IMR-90 (cell line): Measurements from ENCODE around the gene NME7. TPM values are rescaled to one million over a fixed set of nuclear protein-coding genes. Genes with fewer than 3 reads are reported as not detected.

Experiments
- ATAC-seq: fragments of 200-7000 bp; cut with Tn5 transposase; 2 replicates; pipeline ENCODE4 v1.9.1; 2020; ENCODE audit warnings: low read depth, mild to moderate bottlenecking, moderate library complexity
- BruUV-seq: library from RNA; stranded (reverse); fragments of 400-500 nt; replicated peaks from 2 replicates; lab custom pipeline; 2021; lab: Mats Ljungman, UMichigan
- CTCF ChIA-PET: fragments of 300-600 bp; formaldehyde crosslinking; extraction: SDS; loops from one replicate; lab custom pipeline; 2021; ENCODE audit warnings: antibody characterized with exemption; lab: Yijun Ruan, JAX
- POLR2A ChIA-PET: fragments of 300-600 bp; sonication (Branson Sonifier 250); formaldehyde crosslinking; loops from one replicate; lab custom pipeline; 2022; ENCODE audit warnings: antibody characterized with exemption; ENCODE audit not compliant: unreplicated experiment; lab: Charles Lee
- DNase-seq: peaks from one replicate; pipeline ENCODE4 v3.0.0; 2013
- H2AFZ ChIP-seq: replicated peaks from 2 replicates; pipeline ENCODE3; 2013; ENCODE audit warnings: low read length, mild to moderate bottlenecking; ENCODE audit not compliant: poor library complexity
- H2AK5ac ChIP-seq: 2 replicates; pipeline ENCODE4 v1.6.1; 2013; ENCODE audit warnings: low read depth, low read length, inconsistent platforms
- H2AK9ac ChIP-seq: replicated peaks from 2 replicates; pipeline ENCODE3; 2013; ENCODE audit warnings: mild to moderate bottlenecking, low read depth, low read length, moderate library complexity; ENCODE audit not compliant: poor library complexity
- H2BK120ac ChIP-seq: 2 replicates; pipeline ENCODE4 v1.6.1; 2013; ENCODE audit warnings: low read depth, low read length, inconsistent platforms
- H2BK15ac ChIP-seq: 3 replicates; pipeline ENCODE4 v1.6.1; 2013; ENCODE audit warnings: low read depth, low read length, inconsistent platforms
- H2BK20ac ChIP-seq: 2 replicates; pipeline ENCODE4 v1.6.1; 2013; ENCODE audit warnings: low read depth, mild to moderate bottlenecking, inconsistent platforms, low read length, moderate library complexity
- H2BK5ac ChIP-seq: 2 replicates; pipeline ENCODE4 v1.6.1; 2013; ENCODE audit warnings: mild to moderate bottlenecking, low read depth, low read length, inconsistent platforms; ENCODE audit not compliant: poor library complexity, severe bottlenecking
- H3K14ac ChIP-seq: replicated peaks from 2 replicates; pipeline ENCODE4 v1.6.1; 2013; ENCODE audit warnings: low read depth, low read length, inconsistent platforms
- H3K18ac ChIP-seq: 2 replicates; pipeline ENCODE4 v1.6.1; 2013; ENCODE audit warnings: low read depth, low read length, control low read depth
- H3K23ac ChIP-seq: 2 replicates; pipeline ENCODE4 v1.6.1; 2013; ENCODE audit warnings: low read depth, low read length, inconsistent platforms
- H3K27ac ChIP-seq: 2 replicates; pipeline ENCODE4 v1.5.1; 2013; ENCODE audit warnings: mild to moderate bottlenecking, control low read depth, low read length; ENCODE audit not compliant: insufficient read depth
- H3K27me3 ChIP-seq: 2 replicates; pipeline ENCODE4 v1.6.1; 2013; ENCODE audit warnings: low read length; ENCODE audit not compliant: control insufficient read depth, insufficient read depth
- H3K36me3 ChIP-seq: 2 replicates; pipeline ENCODE4 v1.6.1; 2013; ENCODE audit warnings: low read length, mixed read lengths; ENCODE audit not compliant: control insufficient read depth, insufficient read depth
- H3K4ac ChIP-seq: 2 replicates; pipeline ENCODE4 v1.6.1; 2013; ENCODE audit warnings: low read depth, low read length, inconsistent platforms
- H3K4me1 ChIP-seq: 2 replicates; pipeline ENCODE4 v1.6.1; 2013; ENCODE audit warnings: low read length, mixed read lengths; ENCODE audit not compliant: control insufficient read depth, insufficient read depth
- H3K4me2 ChIP-seq: 2 replicates; pipeline ENCODE4 v1.6.1; 2013; ENCODE audit warnings: low read depth, mild to moderate bottlenecking, control low read depth, low read length, moderate library complexity
- H3K4me3 ChIP-seq: 2 replicates; pipeline ENCODE4 v1.5.1; 2013; ENCODE audit warnings: low read depth, mild to moderate bottlenecking, control low read depth, low read length, moderate library complexity; ENCODE audit not compliant: insufficient read depth
- H3K56ac ChIP-seq: 2 replicates; pipeline ENCODE4 v1.6.1; 2013; ENCODE audit warnings: low read length, inconsistent platforms; ENCODE audit not compliant: insufficient read depth; ENCODE audit errors: extremely low read depth
- H3K79me1 ChIP-seq, 2 experiments: 2 replicates each; pipeline ENCODE4 v1.6.1; 2013; ENCODE audit warnings: low read length in 2 of 2, inconsistent platforms in 1 of 2, low read depth in 1 of 2
- H3K9ac ChIP-seq: 2 replicates; pipeline ENCODE4 v1.6.1; 2013; ENCODE audit warnings: low read depth, low read length, control low read depth
- H3K9me1 ChIP-seq: 2 replicates; pipeline ENCODE4 v1.6.1; 2013; ENCODE audit warnings: low read length, inconsistent platforms; ENCODE audit not compliant: insufficient read depth
- H3K9me3 ChIP-seq: 2 replicates; pipeline ENCODE4 v1.6.1; 2013; ENCODE audit warnings: low read length; ENCODE audit not compliant: control insufficient read depth, insufficient read depth
- H4K20me1 ChIP-seq: 2 replicates; pipeline ENCODE4 v1.6.1; 2013; ENCODE audit warnings: low read length, inconsistent platforms; ENCODE audit not compliant: insufficient read depth
- H4K5ac ChIP-seq: 2 replicates; pipeline ENCODE4 v1.6.1; 2013; ENCODE audit warnings: mild to moderate bottlenecking, low read depth, low read length, control low read depth
- H4K8ac ChIP-seq, 2 experiments: 2 replicates each; pipeline ENCODE4 v1.6.1; 2013; ENCODE audit warnings: low read depth in 2 of 2, low read length in 2 of 2, control low read depth in 1 of 2, inconsistent platforms in 1 of 2
- H4K91ac ChIP-seq: 2 replicates; pipeline ENCODE4 v1.6.1; 2013; ENCODE audit warnings: low read depth, low read length, inconsistent platforms; ENCODE audit not compliant: insufficient read depth
- BHLHE40 ChIP-seq: fragments of 150-350 bp; IDR thresholded peaks from 2 replicates; pipeline ENCODE4 v1.6.1; 2016; ENCODE audit warnings: mild to moderate bottlenecking, low read depth, low read length
- FOS ChIP-seq: fragments of 150-350 bp; IDR thresholded peaks from 2 replicates; pipeline ENCODE4 v1.6.1; 2016; ENCODE audit warnings: low read depth, low read length
- MAFK ChIP-seq: IDR thresholded peaks from 2 replicates; pipeline ENCODE4 v1.6.1; 2012; ENCODE audit warnings: low read depth, low read length, improper control_type of control experiment
- MAZ ChIP-seq: IDR thresholded peaks from 2 replicates; pipeline ENCODE4 v1.6.1; 2012; ENCODE audit warnings: low read depth, mild to moderate bottlenecking, low read length, improper control_type of control experiment, moderate library complexity, borderline replicate concordance
- RCOR1 ChIP-seq: IDR thresholded peaks from 2 replicates; pipeline ENCODE4 v1.6.1; 2012; ENCODE audit warnings: mild to moderate bottlenecking, low read length, improper control_type of control experiment; ENCODE audit not compliant: insufficient replicate concordance
- SMC3 ChIP-seq: fragments of 150-350 bp; IDR thresholded peaks from 2 replicates; pipeline ENCODE4 v1.6.1; 2016; ENCODE audit warnings: low read depth, mild to moderate bottlenecking, antibody characterized with exemption, low read length, moderate library complexity
- WGBS, 2 experiments: methylation state at CpG; one replicate each; pipeline versions ENCODE4 v1.1.5 to v1.1.7; 2013; ENCODE audit warnings: missing lambda C conversion rate in 2 of 2; ENCODE audit not compliant: insufficient read length in 1 of 2; ENCODE audit errors: extremely low coverage in 2 of 2; 5-methylcytosine and 5-hydroxymethylcytosine counted together
- dilution Hi-C: fragments of 300-500 bp; cut with HindIII; formaldehyde crosslinking; loops from one replicate; pipeline ENCODE4 v1.14.3; 2018; ENCODE audit warnings: low sequenced_read_pairs; ENCODE audit not compliant: unreplicated experiment
- in situ Hi-C: fragments of 300-500 bp; cut with MboI; formaldehyde crosslinking; loops from 3 replicates; pipeline ENCODE4 v1.14.3; 2019; ENCODE audit warnings: low sequenced_read_pairs, inconsistent platforms, mixed read lengths
- intact Hi-C: fragments of 100-400 bp; cut with micrococcal nuclease; formaldehyde crosslinking; loops from 2 replicates; pipeline ENCODE4 v1.10.0; 2022
- polyA plus RNA-seq, 3 experiments: library from polyadenylated mRNA; depleted of rRNA; stranded (reverse); fragments of >200 nt; gene quantifications; 2 replicates each; pipeline ENCODE4 v1.2.3, GENCODE V29; 2012; ENCODE audit warnings: low replicate concordance in 1 of 3
- total RNA-seq: library from RNA; depleted of rRNA; stranded (reverse); fragments of >200 nt; gene quantifications from 2 replicates; pipeline ENCODE4 v1.2.3, GENCODE V29; 2012
- TF ChIP-seq, protein P1 (sequence below): conservative IDR thresholded peaks from 2 replicates; pipeline ENCODE4 v1.5.1; 2012; ENCODE audit warnings: mild to moderate bottlenecking, low read depth, low read length, improper control_type of control experiment

NME7 gene
- total and polyA plus RNA-seq, 2 of the 4 experiments (the other 2 are of a cell fraction), result 18.3 to 22.4 TPM

DNA sequence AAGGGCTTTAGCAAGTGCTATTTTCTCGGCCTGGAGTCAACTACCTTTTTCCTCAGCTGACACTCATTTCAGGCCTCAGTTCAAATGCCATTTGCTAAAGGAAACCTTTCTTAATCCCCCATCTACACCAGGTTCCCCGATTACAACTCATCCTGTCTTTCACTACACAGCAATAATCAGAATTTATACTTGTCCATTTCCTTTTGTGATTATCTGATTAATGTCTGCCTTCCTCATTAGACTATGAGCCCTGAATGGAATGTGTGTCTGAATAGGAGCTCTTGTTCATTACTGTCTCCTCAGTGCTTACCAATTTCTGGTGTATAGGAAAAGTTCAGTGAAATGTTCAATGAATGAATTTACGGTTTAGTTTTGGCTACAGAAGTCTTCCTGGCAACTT lies 224.3 kb downstream of the NME7 start:
- Histone ChIP-seq H3K9ac (no peak overlapping the region), H2AK9ac (no peak overlapping the region), H2AK5ac (no peak overlapping the region), H2BK15ac (no peak overlapping the region), H3K4me1 (no peaks in the 10 kb centered on the region), H3K27ac (no peak overlapping the region), H2AFZ (no peak overlapping the region), H3K4me2 (no peak overlapping the region), H2BK5ac (no peak overlapping the region), H4K91ac (no peak overlapping the region), H3K36me3 (no peaks in the 10 kb centered on the region), H3K79me1 (no peaks in the 10 kb centered on the region), H4K20me1 (no peaks in the 10 kb centered on the region), H3K56ac (no peak overlapping the region), H3K4me3 (no peak overlapping the region), H3K9me3 (no peaks in the 10 kb centered on the region), H2BK120ac (no peak overlapping the region), H4K8ac (no peak overlapping the region), H3K23ac (no peak overlapping the region), H3K14ac (no peak overlapping the region), H3K4ac (no peak overlapping the region), H3K27me3 (no peaks in the 10 kb centered on the region), H3K9me1 (no peaks in the 10 kb centered on the region), H2BK20ac (no peak overlapping the region), H3K18ac (no peak overlapping the region), H4K5ac (no peak overlapping the region)
- DNase-seq (no peak), ATAC-seq (no peak)
- BruUV-seq, result no TSS peak
- POLR2A ChIA-PET, result no interaction called here
- dilution Hi-C loops, result no loop called here
- TF ChIP-seq, protein P1, sequence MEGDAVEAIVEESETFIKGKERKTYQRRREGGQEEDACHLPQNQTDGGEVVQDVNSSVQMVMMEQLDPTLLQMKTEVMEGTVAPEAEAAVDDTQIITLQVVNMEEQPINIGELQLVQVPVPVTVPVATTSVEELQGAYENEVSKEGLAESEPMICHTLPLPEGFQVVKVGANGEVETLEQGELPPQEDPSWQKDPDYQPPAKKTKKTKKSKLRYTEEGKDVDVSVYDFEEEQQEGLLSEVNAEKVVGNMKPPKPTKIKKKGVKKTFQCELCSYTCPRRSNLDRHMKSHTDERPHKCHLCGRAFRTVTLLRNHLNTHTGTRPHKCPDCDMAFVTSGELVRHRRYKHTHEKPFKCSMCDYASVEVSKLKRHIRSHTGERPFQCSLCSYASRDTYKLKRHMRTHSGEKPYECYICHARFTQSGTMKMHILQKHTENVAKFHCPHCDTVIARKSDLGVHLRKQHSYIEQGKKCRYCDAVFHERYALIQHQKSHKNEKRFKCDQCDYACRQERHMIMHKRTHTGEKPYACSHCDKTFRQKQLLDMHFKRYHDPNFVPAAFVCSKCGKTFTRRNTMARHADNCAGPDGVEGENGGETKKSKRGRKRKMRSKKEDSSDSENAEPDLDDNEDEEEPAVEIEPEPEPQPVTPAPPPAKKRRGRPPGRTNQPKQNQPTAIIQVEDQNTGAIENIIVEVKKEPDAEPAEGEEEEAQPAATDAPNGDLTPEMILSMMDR, result no peak
- TF ChIP-seq RCOR1 (no peak), BHLHE40 (no peak), FOS (no peak), SMC3 (no peak), MAZ (no peak), MAFK (no peak)
- CTCF ChIA-PET, result interaction anchor here (1.1 kb wide), 1 partner anchor 205 kb away, joined by 3 read pairs; no protein-coding TSS in a partner anchor
- intact Hi-C loops, result no loop called here
- in situ Hi-C loops, result no loop called here
- no CpG with 5 or more reads among the region's 3 CpGs for WGBS, 2 experiments
